BLaER1 (cell line): Measurements from ENCODE around the gene PIGR.

Source experiments
- H3K27ac ChIP-seq: shearing (Covaris generic); formaldehyde crosslinking; 2 replicates; pipeline ENCODE4 v1.8.1; 2022
- H3K27me3 ChIP-seq: shearing (Covaris generic); formaldehyde crosslinking; 2 replicates; pipeline ENCODE4 v1.8.1; 2022
- H3K36me3 ChIP-seq: shearing (Covaris generic); formaldehyde crosslinking; 2 replicates; pipeline ENCODE4 v1.8.1; 2022
- H3K4me1 ChIP-seq: shearing (Covaris generic); formaldehyde crosslinking; 2 replicates; pipeline ENCODE4 v1.8.1; 2022
- H3K4me2 ChIP-seq: shearing (Covaris generic); formaldehyde crosslinking; 2 replicates; pipeline ENCODE4 v1.8.1; 2022
- H3K4me3 ChIP-seq: shearing (Covaris generic); formaldehyde crosslinking; 2 replicates; pipeline ENCODE4 v1.8.1; 2022
- H3K9ac ChIP-seq: shearing (Covaris generic); formaldehyde crosslinking; 2 replicates; pipeline ENCODE4 v1.8.1; 2022
- H3K9me3 ChIP-seq: shearing (Covaris generic); formaldehyde crosslinking; 2 replicates; pipeline ENCODE4 v1.8.1; 2022
- H4K20me1 ChIP-seq: shearing (Covaris generic); formaldehyde crosslinking; 2 replicates; pipeline ENCODE4 v1.8.1; 2022
- Cebpa-rat ChIP-seq: shearing (Covaris generic); IDR thresholded peaks from 2 replicates; pipeline ENCODE4 v1.8.1; 2022

Gene PIGR

GRCh38 chr1:206904423-206905142, 41.7 kb downstream of the PIGR start:
- H3K9ac ChIP-seq = no peak overlapping the region
- no peak overlapping the region for H3K4me3 ChIP-seq
- H3K9me3 ChIP-seq = no peaks in the 10 kb centered on the region
- H3K27me3 ChIP-seq = peaks cover 23% of the 10 kb centered on the region
- H3K4me2 ChIP-seq = peak overlapping the region; percentile 71
- peaks cover 29% of the 10 kb centered on the region for H3K4me1 ChIP-seq
- no peak overlapping the region for H3K27ac ChIP-seq
- H4K20me1 ChIP-seq = peaks cover 33% of the 10 kb centered on the region
- H3K36me3 ChIP-seq = peaks cover 37% of the 10 kb centered on the region
- TF ChIP-seq Cebpa-rat = no peak

GRCh38 chr1:206903687-206904086, 42.6 kb downstream of the PIGR start:
- Histone ChIP-seq H3K27me3 (peaks cover 14% of the 10 kb centered on the region), H3K9ac (no peak overlapping the region), H3K9me3 (no peaks in the 10 kb centered on the region), H4K20me1 (peaks cover 24% of the 10 kb centered on the region), H3K4me3 (no peak overlapping the region), H3K4me2 (no peak overlapping the region), H3K27ac (no peak overlapping the region), H3K4me1 (peaks cover 21% of the 10 kb centered on the region), H3K36me3 (peaks cover 37% of the 10 kb centered on the region)
- TF ChIP-seq Cebpa-rat = no peak

GRCh38 chr1:206902702-206903101, 43.6 kb downstream of the PIGR start:
- Histone ChIP-seq H3K27ac (no peak overlapping the region), H3K27me3 (peaks cover 4% of the 10 kb centered on the region), H3K4me2 (no peak overlapping the region), H3K36me3 (peaks cover 30% of the 10 kb centered on the region), H3K4me3 (no peak overlapping the region), H4K20me1 (peaks cover 16% of the 10 kb centered on the region; the same call in 1 of the 2 replicates), H3K4me1 (peaks cover 21% of the 10 kb centered on the region), H3K9me3 (no peaks in the 10 kb centered on the region), H3K9ac (no peak overlapping the region)
- no peak for TF ChIP-seq Cebpa-rat

GRCh38 chr1:206901944-206902343, 44.3 kb downstream of the PIGR start:
- no peak overlapping the region for H3K4me3 ChIP-seq
- H3K27ac ChIP-seq = no peak overlapping the region
- no peaks in the 10 kb centered on the region for H3K9me3 ChIP-seq
- no peak overlapping the region for H3K4me2 ChIP-seq
- peaks cover 11% of the 10 kb centered on the region; the same call in 1 of the 2 replicates for H4K20me1 ChIP-seq
- no peaks in the 10 kb centered on the region for H3K27me3 ChIP-seq
- no peak for TF ChIP-seq Cebpa-rat
- peaks cover 27% of the 10 kb centered on the region for H3K36me3 ChIP-seq
- H3K9ac ChIP-seq = no peak overlapping the region
- peaks cover 24% of the 10 kb centered on the region for H3K4me1 ChIP-seq

- TF ChIP-seq Cebpa-rat = no peak
- H3K4me2 ChIP-seq = no peak overlapping the region
- H3K4me3 ChIP-seq = no peak overlapping the region
- no peaks in the 10 kb centered on the region for H3K9me3 ChIP-seq
- no peak overlapping the region for H3K27ac ChIP-seq
- H3K27me3 ChIP-seq = no peaks in the 10 kb centered on the region
- H3K36me3 ChIP-seq = peaks cover 24% of the 10 kb centered on the region
- H3K9ac ChIP-seq = no peak overlapping the region
- peaks cover 13% of the 10 kb centered on the region for H3K4me1 ChIP-seq
- H4K20me1 ChIP-seq = peaks cover 2% of the 10 kb centered on the region; the same call in 1 of the 2 replicates
Observed at GRCh38 chr1:206900149-206900548, 46.1 kb downstream of the PIGR start.

GRCh38 chr1:206899717-206900116, 46.5 kb downstream of the PIGR start:
- Histone ChIP-seq H3K36me3 (peaks cover 20% of the 10 kb centered on the region), H3K9ac (no peak overlapping the region), H3K27me3 (no peaks in the 10 kb centered on the region), H3K4me2 (no peak overlapping the region), H3K9me3 (no peaks in the 10 kb centered on the region), H3K27ac (no peak overlapping the region), H3K4me3 (no peak overlapping the region), H4K20me1 (no peaks in the 10 kb centered on the region; the same call in 1 of the 2 replicates), H3K4me1 (peaks cover 9% of the 10 kb centered on the region)
- TF ChIP-seq Cebpa-rat = no peak

- no peak for TF ChIP-seq Cebpa-rat
- no peak overlapping the region for H3K9ac ChIP-seq
- peaks cover 8% of the 10 kb centered on the region for H3K4me1 ChIP-seq
- no peaks in the 10 kb centered on the region for H3K9me3 ChIP-seq
- no peak overlapping the region for H3K4me3 ChIP-seq
- H3K27me3 ChIP-seq = no peaks in the 10 kb centered on the region
- no peak overlapping the region for H3K4me2 ChIP-seq
- no peak overlapping the region for H3K27ac ChIP-seq
- H4K20me1 ChIP-seq = no peaks in the 10 kb centered on the region
- H3K36me3 ChIP-seq = peaks cover 13% of the 10 kb centered on the region
Observed at GRCh38 chr1:206898915-206899431, 47.3 kb downstream of the PIGR start.

- Histone ChIP-seq H3K4me1 (peaks cover 8% of the 10 kb centered on the region), H3K4me2 (no peak overlapping the region), H3K36me3 (peaks cover 8% of the 10 kb centered on the region; the same call in 1 of the 2 replicates), H3K9me3 (no peaks in the 10 kb centered on the region), H4K20me1 (no peaks in the 10 kb centered on the region), H3K4me3 (no peak overlapping the region), H3K27me3 (no peaks in the 10 kb centered on the region), H3K27ac (no peak overlapping the region), H3K9ac (no peak overlapping the region)
- TF ChIP-seq Cebpa-rat = no peak
Observed at GRCh38 chr1:206898089-206898914, 48.0 kb downstream of the PIGR start.

- Histone ChIP-seq H3K4me3 (no peak within 1 kb of the TSS), H3K36me3 (no peaks in the 10 kb centered on the region), H3K9me3 (no peaks in the 10 kb centered on the region), H3K27me3 (no peaks in the 10 kb centered on the region), H3K9ac (no peak within 1 kb of the TSS), H4K20me1 (no peaks in the 10 kb centered on the region), H3K27ac (no peak within 1 kb of the TSS), H3K4me2 (peak within 1 kb of the TSS; percentile 9; the same call in 1 of the 2 replicates), H3K4me1 (peaks cover 8% of the 10 kb centered on the region)
- no peak for TF ChIP-seq Cebpa-rat
Observed at GRCh38 chr1:206897175-206897574, 49.1 kb downstream of the PIGR start, which contains the start of gene IL24. TSS of gene IL24 (plus strand) at chr1:206897443. CDS start at chr1:206897833, 390 bp downstream.

GRCh38 chr1:206896261-206896660, 50.0 kb downstream of the PIGR start:
- no peak overlapping the region for H3K9ac ChIP-seq
- no peaks in the 10 kb centered on the region for H4K20me1 ChIP-seq
- no peaks in the 10 kb centered on the region for H3K27me3 ChIP-seq
- peaks cover 15% of the 10 kb centered on the region for H3K4me1 ChIP-seq
- H3K4me2 ChIP-seq = no peak overlapping the region
- H3K27ac ChIP-seq = no peak overlapping the region
- no peaks in the 10 kb centered on the region for H3K36me3 ChIP-seq
- peaks cover 4% of the 10 kb centered on the region; the same call in 1 of the 2 replicates for H3K9me3 ChIP-seq
- H3K4me3 ChIP-seq = no peak overlapping the region
- no peak for TF ChIP-seq Cebpa-rat
